ENCODE measurements around the gene MCTP1. TPM values are rescaled to one million over a fixed set of nuclear protein-coding genes. Genes with fewer than 3 reads are reported as not detected.

The MCTP1 gene
- total RNA-seq, 1 experiment from 2014 or later, result 25.8 TPM

DNA sequence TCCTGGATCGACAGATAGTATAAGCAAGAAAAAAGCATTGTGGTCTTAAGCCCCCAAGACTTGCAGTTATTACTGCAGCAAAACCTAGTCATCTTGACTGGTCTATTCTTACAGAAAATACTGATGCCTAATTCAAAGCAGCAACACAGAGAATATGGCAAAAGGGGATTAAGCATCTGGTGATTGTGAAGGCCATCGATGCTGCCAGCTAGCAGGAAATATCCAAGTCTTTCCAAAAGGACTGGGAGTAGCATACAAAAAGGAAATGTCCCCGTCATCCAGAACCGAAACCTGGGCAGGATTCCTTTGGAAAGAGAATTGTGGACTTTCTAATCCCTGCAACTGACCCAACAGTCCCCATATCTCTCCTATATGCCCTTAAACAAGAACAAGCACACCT lies 534.2 kb downstream of the MCTP1 start:
- ChIA-PET POLR2A (ENCODE audit: low non-redundant PET) (interaction anchor here (0.6 kb wide), 1 partner anchor 13 kb away, joined by 3 read pairs; no protein-coding TSS in a partner anchor), CTCF (no interaction called here)
- Histone ChIP-seq H3K4me1 (ENCODE audit: insufficient read depth, low read length, poor library complexity, severe bottlenecking) (no peaks in the 10 kb centered on the region), H3K4me3 (ENCODE audit: low read depth, low read length, poor library complexity, severe bottlenecking) (no peak overlapping the region), H3K9me3 (ENCODE audit: low read depth, low read length, poor library complexity, severe bottlenecking) (no peaks in the 10 kb centered on the region), H3K27me3 (replicated peaks; ENCODE audit: insufficient read depth, low read depth, low read length, poor library complexity) (no peaks in the 10 kb centered on the region), H3K36me3 (ENCODE audit: insufficient read depth, low read length, poor library complexity, severe bottlenecking) (no peaks in the 10 kb centered on the region), H3K27ac (ENCODE audit: low read depth, low read length, poor library complexity, severe bottlenecking) (no peak overlapping the region)
- no TSS peak for BruUV-seq (replicated peaks)
- DNase-seq (ENCODE audit: low spot score), result no peak
- TF ChIP-seq CTCF (conservative IDR thresholded peaks at IDR 0.05; ENCODE audit: low read depth, low read length) (no peak), EZH2 (IDR thresholded peaks at IDR 0.05; ENCODE audit: borderline replicate concordance, low read depth, low read length, poor library complexity, severe bottlenecking) (no peak)
- intact Hi-C loops (cut with micrococcal nuclease; ENCODE audit: unreplicated experiment), result no loop called here

GRCh38 chr5:94749042-94749441 lies 535.9 kb downstream of the MCTP1 start:
- TF ChIP-seq CTCF (conservative IDR thresholded peaks at IDR 0.05; ENCODE audit: low read depth, low read length) (no peak), EZH2 (IDR thresholded peaks at IDR 0.05; ENCODE audit: borderline replicate concordance, low read depth, low read length, poor library complexity, severe bottlenecking) (no peak)
- no TSS peak for BruUV-seq (replicated peaks)
- intact Hi-C loops (cut with micrococcal nuclease; ENCODE audit: unreplicated experiment), result no loop called here
- H3K27me3 ChIP-seq (replicated peaks; ENCODE audit: insufficient read depth, low read depth, low read length, poor library complexity), result no peaks in the 10 kb centered on the region
- H3K4me3 ChIP-seq (ENCODE audit: low read depth, low read length, poor library complexity, severe bottlenecking), result no peak overlapping the region
- no peak for DNase-seq (ENCODE audit: low spot score)
- H3K4me1 ChIP-seq (ENCODE audit: insufficient read depth, low read length, poor library complexity, severe bottlenecking), result no peaks in the 10 kb centered on the region
- ChIA-PET CTCF (interaction anchor here (0.8 kb wide), 1 partner anchor 11 kb away, joined by 3 read pairs; no protein-coding TSS in a partner anchor), POLR2A (ENCODE audit: low non-redundant PET) (no interaction called here)
- no peaks in the 10 kb centered on the region for H3K36me3 ChIP-seq (ENCODE audit: insufficient read depth, low read length, poor library complexity, severe bottlenecking)
- no peaks in the 10 kb centered on the region for H3K9me3 ChIP-seq (ENCODE audit: low read depth, low read length, poor library complexity, severe bottlenecking)
- H3K27ac ChIP-seq (ENCODE audit: low read depth, low read length, poor library complexity, severe bottlenecking), result no peak overlapping the region

- TF ChIP-seq EZH2 (IDR thresholded peaks at IDR 0.05; ENCODE audit: borderline replicate concordance, low read depth, low read length, poor library complexity, severe bottlenecking) (no peak), CTCF (conservative IDR thresholded peaks at IDR 0.05; ENCODE audit: low read depth, low read length) (no peak)
Observed at GRCh38 chr5:94748212-94748611, 536.7 kb downstream of the MCTP1 start.

More at GRCh38 chr5:94748212-94748611, 536.7 kb downstream of the MCTP1 start:
- no TSS peak for BruUV-seq (replicated peaks)
- intact Hi-C loops (cut with micrococcal nuclease; ENCODE audit: unreplicated experiment), result no loop called here
- Histone ChIP-seq H3K4me3 (ENCODE audit: low read depth, low read length, poor library complexity, severe bottlenecking) (no peak overlapping the region), H3K9me3 (ENCODE audit: low read depth, low read length, poor library complexity, severe bottlenecking) (no peaks in the 10 kb centered on the region), H3K27me3 (replicated peaks; ENCODE audit: insufficient read depth, low read depth, low read length, poor library complexity) (no peaks in the 10 kb centered on the region), H3K4me1 (ENCODE audit: insufficient read depth, low read length, poor library complexity, severe bottlenecking) (no peaks in the 10 kb centered on the region), H3K27ac (ENCODE audit: low read depth, low read length, poor library complexity, severe bottlenecking) (no peak overlapping the region), H3K36me3 (ENCODE audit: insufficient read depth, low read length, poor library complexity, severe bottlenecking) (no peaks in the 10 kb centered on the region)
- DNase-seq (ENCODE audit: low spot score), result no peak
- ChIA-PET POLR2A (ENCODE audit: low non-redundant PET) (no interaction called here), CTCF (no interaction called here)
